Vagina (tissue), 2 donors: Measurements from ENCODE around the gene FOXF2.

Experiments used
- CTCF ChIP-seq, 3 experiments: fragments of 450-650 bp in 2 of 3; fragments of 200-600 bp in 1 of 3; sonication (generic) in 1 of 3; IDR thresholded peaks; one replicate each; pipeline ENCODE4 v1.5.1; 2017 to 2019; ENCODE audit warnings: antibody characterized with exemption in 3 of 3, mild to moderate bottlenecking in 2 of 3, moderate library complexity in 2 of 3
- POLR2A ChIP-seq, 2 donors: fragments of 450-650 bp; IDR thresholded peaks; one replicate each; pipeline ENCODE4 v1.6.1; 2017; ENCODE audit warnings: antibody characterized with exemption in 2 of 2, mild to moderate bottlenecking in 2 of 2, moderate library complexity in 2 of 2
- POLR2AphosphoS5 ChIP-seq, 2 donors: sonication (generic); formaldehyde crosslinking; IDR thresholded peaks; one replicate each; pipeline ENCODE4 v1.9.0; 2017; ENCODE audit warnings: antibody characterized with exemption in 2 of 2, mild to moderate bottlenecking in 2 of 2, low read depth in 1 of 2; ENCODE audit not compliant: insufficient read depth in 1 of 2

- TF ChIP-seq POLR2A (IDR thresholded peaks at IDR 0.05), result no peak
- no peak for TF ChIP-seq CTCF (IDR thresholded peaks at IDR 0.05)
- no peak for TF ChIP-seq POLR2AphosphoS5 (IDR thresholded peaks at IDR 0.05; ENCODE audit: insufficient read depth in 1 of 2, low read depth in 1 of 2)
Observed at GRCh38 chr6:1349655-1350054, 39.7 kb upstream of the FOXF2 start.
